GM12892 (cell line): ENCODE measurements around the gene HOGA1.

Experiments used
- POLR2A ChIP-seq: IDR thresholded peaks from 2 replicates; pipeline ENCODE4 v1.6.1; 2011; ENCODE audit warnings: low read depth, low read length, control low read depth
- POLR2AphosphoS5 ChIP-seq: IDR thresholded peaks from 2 replicates; pipeline ENCODE4 v1.6.1; 2011; ENCODE audit warnings: low read depth, low read length, control low read depth
- TAF1 ChIP-seq: IDR thresholded peaks from 2 replicates; pipeline ENCODE4 v1.6.1; 2011; ENCODE audit warnings: low read depth, mild to moderate bottlenecking, control low read depth, low read length, borderline replicate concordance

GRCh38 chr10:97580421-97581367 lies 3.5 kb upstream of the HOGA1 start:
- TF ChIP-seq POLR2AphosphoS5 (no peak), POLR2A (no peak), TAF1 (no peak)
